ENCODE data around the gene ADORA1.

The ADORA1 gene

DNA sequence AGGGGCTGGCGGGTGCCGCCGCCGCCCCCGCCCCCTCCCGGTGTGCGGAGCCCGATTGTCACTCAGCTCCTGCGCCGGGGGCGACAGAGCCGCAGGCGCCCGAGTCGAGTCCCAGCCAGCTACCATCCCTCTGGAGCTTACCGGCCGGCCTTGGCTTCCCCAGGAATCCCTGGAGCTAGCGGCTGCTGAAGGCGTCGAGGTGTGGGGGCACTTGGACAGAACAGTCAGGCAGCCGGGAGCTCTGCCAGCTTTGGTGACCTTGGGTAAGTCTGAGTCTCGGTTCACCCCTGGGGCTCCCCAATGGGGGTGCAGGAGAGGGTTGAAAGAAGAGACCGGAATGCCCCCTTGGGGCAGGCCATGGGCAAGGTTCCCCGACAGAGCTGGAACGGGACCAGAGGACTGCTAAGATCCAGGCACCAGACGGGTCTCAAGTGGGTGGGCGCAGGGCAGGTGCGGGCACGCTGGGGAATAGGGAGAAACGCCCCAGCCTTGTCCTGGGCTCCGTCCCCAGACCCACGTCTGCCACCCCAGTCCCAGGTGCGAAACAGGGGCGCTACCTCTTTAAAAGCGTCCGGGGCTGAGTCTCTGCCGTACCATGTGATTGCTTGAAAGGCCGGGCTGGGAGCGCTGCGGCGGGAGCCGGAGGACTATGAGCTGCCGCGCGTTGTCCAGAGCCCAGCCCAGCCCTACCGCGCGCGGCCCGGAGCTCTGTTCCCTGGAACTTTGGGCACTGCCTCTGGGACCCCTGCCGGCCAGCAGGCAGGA lies at the start of gene ADORA1:
ADORA1 (plus strand) TSS at position 61 of the 765 bp plus-strand sequence. CDS start 1,116 bp downstream, outside the sequence.
- DNase-seq = no peak

- DNase-seq = no peak
These were observed 49.6 kb upstream of the ADORA1 start for GRCh38 chr1:203077956-203078355.

DNA sequence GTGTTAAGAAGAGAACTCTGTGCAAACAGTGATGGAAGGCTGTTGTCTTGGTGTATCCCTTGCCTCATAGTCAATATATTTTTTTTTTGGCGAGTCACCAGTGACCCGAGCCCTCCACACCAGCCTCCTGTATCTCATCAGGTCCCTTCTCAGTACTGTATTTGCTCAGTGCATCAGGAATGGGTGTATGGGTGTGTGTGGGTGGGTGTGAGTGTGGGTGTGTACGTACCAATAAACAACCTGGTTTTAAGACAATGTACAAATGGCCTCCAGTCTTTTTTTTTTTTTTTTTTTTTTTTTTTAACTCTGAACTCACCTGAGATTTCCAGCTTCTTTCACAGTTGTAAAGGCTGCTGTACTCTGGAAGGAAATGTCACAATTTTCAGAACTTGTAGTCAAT lies 49.0 kb upstream of the ADORA1 start:
- no peak for DNase-seq

DNA sequence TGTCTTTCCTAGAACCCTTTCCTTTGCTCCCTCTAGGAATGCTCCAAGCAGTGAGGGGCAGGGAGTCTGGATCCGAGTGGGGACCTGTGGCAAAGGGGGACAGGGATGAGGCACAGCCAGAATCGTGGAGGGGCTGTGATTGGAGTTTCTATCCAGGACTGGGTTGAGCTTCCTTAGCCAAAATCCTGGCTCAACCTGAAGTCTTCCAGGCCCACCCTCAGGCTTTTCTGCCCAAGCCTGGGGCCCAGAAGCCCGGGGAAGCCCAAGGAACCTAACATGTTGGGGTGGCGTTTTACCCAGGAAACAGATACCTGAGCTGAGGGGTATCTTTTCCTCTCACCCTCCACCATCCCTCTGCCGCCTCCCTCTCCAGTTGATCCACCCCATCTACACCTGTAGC lies 47.1 kb upstream of the ADORA1 start:
- DNase-seq = no peak

DNA sequence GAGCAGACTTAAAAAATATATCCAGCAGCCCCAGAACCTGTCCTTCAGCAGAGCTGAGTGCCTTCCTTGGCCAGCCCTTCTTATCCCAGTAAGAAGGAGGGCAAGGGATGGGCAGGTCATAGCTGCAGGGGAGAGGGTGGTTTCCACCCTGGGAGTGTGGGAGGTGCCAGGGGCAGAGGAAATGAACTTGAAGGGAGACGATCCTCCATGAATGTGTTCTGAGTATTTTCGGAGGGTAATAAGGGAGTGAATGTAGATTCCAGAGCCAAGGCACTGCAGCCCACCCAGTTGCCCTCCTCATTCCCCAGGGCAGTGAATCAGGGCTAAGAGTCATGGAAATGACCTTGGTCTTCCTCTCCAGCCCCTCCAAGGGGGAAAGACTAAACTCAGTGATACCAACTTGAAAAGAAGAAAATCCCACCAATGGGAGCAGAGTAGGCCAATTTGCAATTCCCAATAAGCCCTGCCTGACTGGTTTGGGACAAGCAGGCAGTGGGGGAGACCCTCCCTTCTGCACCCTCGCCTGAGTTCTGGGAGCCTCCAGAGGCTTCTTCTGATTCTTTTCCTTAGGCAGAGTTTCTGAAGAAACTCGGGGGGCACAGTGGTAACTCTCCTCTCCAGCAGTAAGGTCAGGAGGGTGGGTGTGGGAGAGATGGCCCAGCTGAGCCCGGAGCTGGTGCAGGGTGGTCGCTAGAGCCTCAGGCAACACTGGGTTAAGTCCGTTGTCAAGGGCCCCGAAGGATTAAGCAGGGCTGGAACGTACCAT lies 45.9 kb upstream of the ADORA1 start:
- DNase-seq = no peak

- DNase-seq = no peak
These were observed 45.4 kb upstream of the ADORA1 start for GRCh38 chr1:203082231-203082505.

- no peak for DNase-seq
These were observed 44.7 kb upstream of the ADORA1 start for GRCh38 chr1:203082571-203083462.

GRCh38 chr1:203083463-203083921 lies 44.0 kb upstream of the ADORA1 start:
- DNase-seq = no peak

- no peak for DNase-seq
These were observed 42.7 kb upstream of the ADORA1 start for GRCh38 chr1:203084588-203085527.

- DNase-seq = no peak
These were observed 41.8 kb upstream of the ADORA1 start, which contains the start of gene MYOG for GRCh38 chr1:203085528-203086406. MYOG (minus strand) TSS chr1:203086012; CDS start chr1:203085961, 51 bp downstream.

GRCh38 chr1:203086992-203087763 lies 40.3 kb upstream of the ADORA1 start:
- no peak for DNase-seq

DNA sequence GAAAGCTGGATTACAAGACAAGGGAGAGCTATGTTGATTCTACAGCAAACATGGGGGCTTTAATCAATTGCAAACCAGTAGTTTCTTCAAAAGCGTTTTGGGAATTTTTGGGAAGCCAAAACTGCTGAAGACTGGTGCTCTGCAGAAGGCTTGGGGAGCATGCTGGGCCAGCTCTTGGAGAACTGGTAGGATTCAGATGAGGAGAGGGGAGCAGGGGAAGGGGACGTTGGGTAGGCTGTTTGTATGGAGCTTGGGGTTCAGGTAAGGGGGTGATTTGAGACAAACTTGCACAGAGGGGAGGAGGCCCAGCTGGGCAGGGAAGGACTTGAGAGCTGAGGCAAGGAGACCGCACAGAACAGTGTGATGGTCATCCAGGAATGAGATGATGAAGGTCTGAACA lies 39.1 kb upstream of the ADORA1 start:
- no peak for DNase-seq

GRCh38 chr1:203089001-203089650 lies 38.4 kb upstream of the ADORA1 start:
- no peak for DNase-seq

- no peak for DNase-seq
These were observed 37.9 kb upstream of the ADORA1 start for GRCh38 chr1:203089651-203090045.

- DNase-seq = no peak
These were observed 36.9 kb upstream of the ADORA1 start for GRCh38 chr1:203090421-203091198.

GRCh38 chr1:203091199-203091477 lies 36.4 kb upstream of the ADORA1 start:
- no peak for DNase-seq

DNA sequence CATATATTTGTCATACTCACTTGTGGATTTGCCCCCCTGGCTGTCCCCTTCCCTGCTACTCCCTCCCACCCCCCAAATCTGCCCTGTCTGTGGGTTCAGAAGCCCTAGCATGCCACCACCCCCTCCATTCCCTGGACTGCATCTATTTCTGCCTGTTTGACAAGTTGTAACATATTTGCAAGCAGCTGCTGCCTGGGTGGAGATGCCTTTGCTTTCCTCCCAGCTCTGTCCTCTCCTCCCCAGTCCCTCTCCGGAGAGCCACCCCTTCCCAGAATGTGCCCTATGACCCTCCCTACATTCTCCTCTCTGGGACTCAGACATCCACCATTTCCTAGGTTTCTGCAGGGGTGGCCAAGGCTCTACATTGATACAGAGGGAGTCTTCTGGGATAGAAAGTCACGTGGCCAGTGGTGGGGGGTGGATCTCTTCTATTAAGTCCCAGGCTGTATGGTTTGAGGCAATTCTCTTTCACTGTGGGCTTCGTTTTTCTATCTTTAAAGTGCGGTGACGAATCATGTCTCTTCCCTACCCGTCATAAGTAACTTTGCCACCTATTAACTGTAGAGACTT lies 35.7 kb upstream of the ADORA1 start:
- DNase-seq = no peak

- DNase-seq = no peak
These were observed 33.6 kb upstream of the ADORA1 start for GRCh38 chr1:203093754-203094410.
